Measurements from ENCODE around the gene POLR2F. TPM values are rescaled to one million over a fixed set of nuclear protein-coding genes. Genes with fewer than 3 reads are reported as not detected.

Gene POLR2F
- polyA plus RNA-seq, 1 donor from 2014 or later: 195 TPM

- no peak overlapping the region for H3K9ac ChIP-seq (ENCODE audit: low read length)
- no peaks in the 10 kb centered on the region for H3K9me3 ChIP-seq (ENCODE audit: low read length)
- H3K79me2 ChIP-seq (replicated peaks; ENCODE audit: insufficient read depth, low read length): no peaks in the 10 kb centered on the region
- no peaks in the 10 kb centered on the region for H4K20me1 ChIP-seq (ENCODE audit: insufficient read depth)
- no peak overlapping the region for H3K27ac ChIP-seq (ENCODE audit: low read length)
- no peak overlapping the region for H2AFZ ChIP-seq (ENCODE audit: low read depth, low read length)
- H3K36me3 ChIP-seq (ENCODE audit: insufficient read depth, low read length): no peaks in the 10 kb centered on the region
- no peaks in the 10 kb centered on the region for H3F3A ChIP-seq (ENCODE audit: insufficient read depth, low read length, poor library complexity, severe bottlenecking)
- no peak overlapping the region for H3K4me2 ChIP-seq (ENCODE audit: low read length)
- no peaks in the 10 kb centered on the region for H3K9me2 ChIP-seq (ENCODE audit: insufficient read depth, low read length)
- H3K4me3 ChIP-seq (ENCODE audit: low read length): no peak overlapping the region
- TF ChIP-seq TAF1 (IDR thresholded peaks at IDR 0.05; ENCODE audit: low read depth) (no peak), CTCF (IDR thresholded peaks at IDR 0.05; ENCODE audit: poor library complexity, severe bottlenecking) (no peak), EP300 (conservative IDR thresholded peaks at IDR 0.05; ENCODE audit: poor library complexity, severe bottlenecking) (no peak)
- no peaks in the 10 kb centered on the region for H3K27me3 ChIP-seq (ENCODE audit: insufficient read depth, low read depth, low read length)
These were observed 42.6 kb downstream of the POLR2F start for GRCh38 chr22:37996079-37996478.

GRCh38 chr22:37996515-37997246 is 43.2 kb downstream of the POLR2F start:
- Histone ChIP-seq H3K9me3 (ENCODE audit: low read length) (no peaks in the 10 kb centered on the region), H3K36me3 (ENCODE audit: insufficient read depth, low read length) (no peaks in the 10 kb centered on the region), H3K4me2 (ENCODE audit: low read length) (no peak overlapping the region), H3K9me2 (ENCODE audit: insufficient read depth, low read length) (no peaks in the 10 kb centered on the region), H3K79me2 (replicated peaks; ENCODE audit: insufficient read depth, low read length) (no peaks in the 10 kb centered on the region), H3K27ac (ENCODE audit: low read length) (no peak overlapping the region), H3K4me3 (ENCODE audit: low read length) (no peak overlapping the region), H4K20me1 (ENCODE audit: insufficient read depth) (no peaks in the 10 kb centered on the region), H3F3A (ENCODE audit: insufficient read depth, low read length, poor library complexity, severe bottlenecking) (no peaks in the 10 kb centered on the region), H3K9ac (ENCODE audit: low read length) (no peak overlapping the region), H3K27me3 (ENCODE audit: insufficient read depth, low read depth, low read length) (no peaks in the 10 kb centered on the region), H2AFZ (ENCODE audit: low read depth, low read length) (no peak overlapping the region)
- no peak for TF ChIP-seq SMC3 (conservative IDR thresholded peaks at IDR 0.05; ENCODE audit: poor library complexity)
- no peak for TF ChIP-seq CTCF (IDR thresholded peaks at IDR 0.05; ENCODE audit: poor library complexity, severe bottlenecking)
- no peak for TF ChIP-seq EZH2 (IDR thresholded peaks at IDR 0.05; ENCODE audit: borderline replicate concordance, insufficient read depth, low read length, poor library complexity, severe bottlenecking)
- TF ChIP-seq RAD21 (conservative IDR thresholded peaks at IDR 0.05): no peak
- TF ChIP-seq MXI1 (conservative IDR thresholded peaks at IDR 0.05; ENCODE audit: poor library complexity, severe bottlenecking): no peak

- H3K9me3 ChIP-seq (ENCODE audit: low read length): no peaks in the 10 kb centered on the region
- no peaks in the 10 kb centered on the region for H3K36me3 ChIP-seq (ENCODE audit: insufficient read depth, low read length)
- H3K79me2 ChIP-seq (replicated peaks; ENCODE audit: insufficient read depth, low read length): no peaks in the 10 kb centered on the region
- no peaks in the 10 kb centered on the region for H4K20me1 ChIP-seq (ENCODE audit: insufficient read depth)
- H3K4me2 ChIP-seq (ENCODE audit: low read length): no peak overlapping the region
- H3F3A ChIP-seq (ENCODE audit: insufficient read depth, low read length, poor library complexity, severe bottlenecking): no peaks in the 10 kb centered on the region
- no peak overlapping the region for H3K27ac ChIP-seq (ENCODE audit: low read length)
- H3K9me2 ChIP-seq (ENCODE audit: insufficient read depth, low read length): no peaks in the 10 kb centered on the region
- H3K9ac ChIP-seq (ENCODE audit: low read length): no peak overlapping the region
- no peak overlapping the region for H3K4me3 ChIP-seq (ENCODE audit: low read length)
- no peak overlapping the region for H2AFZ ChIP-seq (ENCODE audit: low read depth, low read length)
- TF ChIP-seq TAF1 (IDR thresholded peaks at IDR 0.05; ENCODE audit: low read depth): no peak
- TF ChIP-seq EP300 (conservative IDR thresholded peaks at IDR 0.05; ENCODE audit: poor library complexity, severe bottlenecking): no peak
- TF ChIP-seq MXI1 (conservative IDR thresholded peaks at IDR 0.05; ENCODE audit: poor library complexity, severe bottlenecking): no peak
- no peak for TF ChIP-seq CTCF (IDR thresholded peaks at IDR 0.05; ENCODE audit: poor library complexity, severe bottlenecking)
- TF ChIP-seq REST (IDR thresholded peaks at IDR 0.05; ENCODE audit: borderline replicate concordance): no peak
- no peak for TF ChIP-seq EZH2 (IDR thresholded peaks at IDR 0.05; ENCODE audit: borderline replicate concordance, insufficient read depth, low read length, poor library complexity, severe bottlenecking)
- TF ChIP-seq RAD21 (conservative IDR thresholded peaks at IDR 0.05): no peak
- TF ChIP-seq SMC3 (conservative IDR thresholded peaks at IDR 0.05; ENCODE audit: poor library complexity): no peak
- TF ChIP-seq POLR2AphosphoS5 (IDR thresholded peaks at IDR 0.05): no peak
- no peaks in the 10 kb centered on the region for H3K27me3 ChIP-seq (ENCODE audit: insufficient read depth, low read depth, low read length)
These were observed 45.0 kb downstream of the POLR2F start for GRCh38 chr22:37998543-37998942.
